ENCODE measurements around the gene KLHL29. TPM values are rescaled to one million over a fixed set of nuclear protein-coding genes. Genes with fewer than 3 reads are reported as not detected.

Gene KLHL29
- total and polyA plus RNA-seq, 10 of the 15 experiments (the other 5 are each of a cell fraction or from before 2014, with no cell fraction given), result 1.4 to 19.5 (median 6.1) TPM

DNA sequence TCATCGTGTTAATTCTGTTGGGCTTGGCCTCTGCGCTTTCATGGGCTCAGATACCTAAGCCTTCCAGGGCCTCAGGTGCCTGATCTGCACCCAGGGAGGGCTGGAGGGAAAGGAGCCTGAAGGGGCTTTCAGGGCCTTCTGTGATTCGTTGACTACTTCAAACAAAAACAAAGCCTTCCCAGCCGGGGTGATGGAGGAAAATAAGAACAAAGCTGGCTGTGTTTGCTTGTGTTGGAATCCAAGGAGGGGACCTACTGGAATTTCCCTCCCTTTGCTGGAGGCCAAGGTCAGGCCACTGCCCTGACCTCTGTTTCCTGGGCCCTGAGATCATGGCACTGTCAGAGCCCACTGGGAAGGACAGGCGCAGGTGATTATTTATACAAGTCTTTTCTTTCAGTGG lies 135.3 kb downstream of the KLHL29 start:
- 45% methylated on average over 5 of the region's 5 CpGs for WGBS (ENCODE audit: insufficient coverage, insufficient replicate concordance, low lambda C conversion rate, missing lambda C conversion rate)
- Histone ChIP-seq H3K4me3 (no peak overlapping the region), H2AFZ (ENCODE audit: control insufficient read depth, low read depth, low read length) (no peak overlapping the region), H3K9me3 (replicated peaks; ENCODE audit: control insufficient read depth, insufficient read depth, low read length) (no peaks in the 10 kb centered on the region), H3K27ac (ENCODE audit: control insufficient read depth, insufficient read depth) (no peak overlapping the region), H4K20me1 (ENCODE audit: control insufficient read depth, insufficient read depth) (no peaks in the 10 kb centered on the region), H3K36me3 (ENCODE audit: control insufficient read depth in 2 of 2, insufficient read depth in 2 of 2, low read length in 1 of 2) (no peaks in the 10 kb centered on the region; a peak in 1 of 4 replicates), H3K79me2 (ENCODE audit: control insufficient read depth, insufficient read depth, low read length) (no peaks in the 10 kb centered on the region), H3K27me3 (replicated peaks in 1 of 2; ENCODE audit: control insufficient read depth in 2 of 2, insufficient read depth in 2 of 2, low read length in 1 of 2) (no peaks in the 10 kb centered on the region), H3K9ac (ENCODE audit: control insufficient read depth, insufficient read depth, low read length) (no peak overlapping the region), H3K4me2 (ENCODE audit: control insufficient read depth, insufficient read depth) (no peak overlapping the region), H3K4me1 (ENCODE audit: control insufficient read depth, insufficient read depth, low read length) (no peaks in the 10 kb centered on the region)
- ChIA-PET CTCF (no interaction called here), POLR2A (no interaction called here), RAD21 (ENCODE audit: unreplicated experiment) (no interaction called here), SMC1A (ENCODE audit: uncharacterized antibody, unreplicated experiment) (no interaction called here)
- no peak for DNase-seq (ENCODE audit: low read depth, low spot score)
- in situ Hi-C loops (cut with MboI) (no loop called here), intact Hi-C loops (cut with micrococcal nuclease; ENCODE audit: unreplicated experiment) (no loop called here)
- no peak for FAIRE-seq
- no TSS peak for BruUV-seq (replicated peaks)
- no peak for ATAC-seq
- TF ChIP-seq RELA (IDR thresholded peaks at IDR 0.05; ENCODE audit: borderline replicate concordance, partially characterized antibody) (no peak), IKZF2 (IDR thresholded peaks at IDR 0.05) (no peak), CHD2 (IDR thresholded peaks at IDR 0.05; ENCODE audit: borderline replicate concordance, low read depth, low read length) (no peak), BCL3 (IDR thresholded peaks at IDR 0.05; ENCODE audit: borderline replicate concordance, insufficient read depth, low read depth, low read length, poor library complexity, severe bottlenecking) (no peak), EZH2 (IDR thresholded peaks at IDR 0.05; ENCODE audit: borderline replicate concordance, control insufficient read depth, low read depth, low read length) (no peak), HCFC1 (IDR thresholded peaks at IDR 0.05; ENCODE audit: low read length) (no peak), RBBP5 (conservative IDR thresholded peaks at IDR 0.05) (no peak), CHD1 (IDR thresholded peaks at IDR 0.05; ENCODE audit: low read depth, low read length) (no peak), STAT1 (conservative IDR thresholded peaks at IDR 0.05) (no peak), YY1 (IDR thresholded peaks at IDR 0.05; ENCODE audit: low read depth, low read length) (no peak), PML (IDR thresholded peaks at IDR 0.05; ENCODE audit: low read length) (no peak), BHLHE40 (IDR thresholded peaks at IDR 0.05; ENCODE audit: borderline replicate concordance in 1 of 2, low read depth in 2 of 2, low read length in 1 of 2) (no peak), E2F4 (IDR thresholded peaks at IDR 0.05; ENCODE audit: low read depth, low read length) (no peak), NR2C2 (IDR thresholded peaks at IDR 0.05; ENCODE audit: borderline replicate concordance, control insufficient read depth, insufficient read length, low read depth) (no peak)
- TF ChIP-seq, protein P1, sequence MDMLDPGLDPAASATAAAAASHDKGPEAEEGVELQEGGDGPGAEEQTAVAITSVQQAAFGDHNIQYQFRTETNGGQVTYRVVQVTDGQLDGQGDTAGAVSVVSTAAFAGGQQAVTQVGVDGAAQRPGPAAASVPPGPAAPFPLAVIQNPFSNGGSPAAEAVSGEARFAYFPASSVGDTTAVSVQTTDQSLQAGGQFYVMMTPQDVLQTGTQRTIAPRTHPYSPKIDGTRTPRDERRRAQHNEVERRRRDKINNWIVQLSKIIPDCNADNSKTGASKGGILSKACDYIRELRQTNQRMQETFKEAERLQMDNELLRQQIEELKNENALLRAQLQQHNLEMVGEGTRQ (IDR thresholded peaks at IDR 0.05; ENCODE audit: borderline replicate concordance, low read depth, low read length), result no peak
- TF ChIP-seq, protein P2, sequence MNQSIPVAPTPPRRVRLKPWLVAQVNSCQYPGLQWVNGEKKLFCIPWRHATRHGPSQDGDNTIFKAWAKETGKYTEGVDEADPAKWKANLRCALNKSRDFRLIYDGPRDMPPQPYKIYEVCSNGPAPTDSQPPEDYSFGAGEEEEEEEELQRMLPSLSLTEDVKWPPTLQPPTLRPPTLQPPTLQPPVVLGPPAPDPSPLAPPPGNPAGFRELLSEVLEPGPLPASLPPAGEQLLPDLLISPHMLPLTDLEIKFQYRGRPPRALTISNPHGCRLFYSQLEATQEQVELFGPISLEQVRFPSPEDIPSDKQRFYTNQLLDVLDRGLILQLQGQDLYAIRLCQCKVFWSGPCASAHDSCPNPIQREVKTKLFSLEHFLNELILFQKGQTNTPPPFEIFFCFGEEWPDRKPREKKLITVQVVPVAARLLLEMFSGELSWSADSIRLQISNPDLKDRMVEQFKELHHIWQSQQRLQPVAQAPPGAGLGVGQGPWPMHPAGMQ (IDR thresholded peaks at IDR 0.05; ENCODE audit: borderline replicate concordance), result no peak
- TF ChIP-seq, protein P3, sequence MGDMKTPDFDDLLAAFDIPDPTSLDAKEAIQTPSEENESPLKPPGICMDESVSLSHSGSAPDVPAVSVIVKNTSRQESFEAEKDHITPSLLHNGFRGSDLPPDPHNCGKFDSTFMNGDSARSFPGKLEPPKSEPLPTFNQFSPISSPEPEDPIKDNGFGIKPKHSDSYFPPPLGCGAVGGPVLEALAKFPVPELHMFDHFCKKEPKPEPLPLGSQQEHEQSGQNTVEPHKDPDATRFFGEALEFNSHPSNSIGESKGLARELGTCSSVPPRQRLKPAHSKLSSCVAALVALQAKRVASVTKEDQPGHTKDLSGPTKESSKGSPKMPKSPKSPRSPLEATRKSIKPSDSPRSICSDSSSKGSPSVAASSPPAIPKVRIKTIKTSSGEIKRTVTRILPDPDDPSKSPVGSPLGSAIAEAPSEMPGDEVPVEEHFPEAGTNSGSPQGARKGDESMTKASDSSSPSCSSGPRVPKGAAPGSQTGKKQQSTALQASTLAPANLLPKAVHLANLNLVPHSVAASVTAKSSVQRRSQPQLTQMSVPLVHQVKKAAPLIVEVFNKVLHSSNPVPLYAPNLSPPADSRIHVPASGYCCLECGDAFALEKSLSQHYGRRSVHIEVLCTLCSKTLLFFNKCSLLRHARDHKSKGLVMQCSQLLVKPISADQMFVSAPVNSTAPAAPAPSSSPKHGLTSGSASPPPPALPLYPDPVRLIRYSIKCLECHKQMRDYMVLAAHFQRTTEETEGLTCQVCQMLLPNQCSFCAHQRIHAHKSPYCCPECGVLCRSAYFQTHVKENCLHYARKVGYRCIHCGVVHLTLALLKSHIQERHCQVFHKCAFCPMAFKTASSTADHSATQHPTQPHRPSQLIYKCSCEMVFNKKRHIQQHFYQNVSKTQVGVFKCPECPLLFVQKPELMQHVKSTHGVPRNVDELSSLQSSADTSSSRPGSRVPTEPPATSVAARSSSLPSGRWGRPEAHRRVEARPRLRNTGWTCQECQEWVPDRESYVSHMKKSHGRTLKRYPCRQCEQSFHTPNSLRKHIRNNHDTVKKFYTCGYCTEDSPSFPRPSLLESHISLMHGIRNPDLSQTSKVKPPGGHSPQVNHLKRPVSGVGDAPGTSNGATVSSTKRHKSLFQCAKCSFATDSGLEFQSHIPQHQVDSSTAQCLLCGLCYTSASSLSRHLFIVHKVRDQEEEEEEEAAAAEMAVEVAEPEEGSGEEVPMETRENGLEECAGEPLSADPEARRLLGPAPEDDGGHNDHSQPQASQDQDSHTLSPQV (IDR thresholded peaks at IDR 0.05), result no peak
